C4-2B (cell line): ENCODE measurements around the gene OTUD7B.

ENCODE experiments used
- ZFX ChIP-seq: fragments of 450-650 bp; IDR thresholded peaks from 2 replicates; pipeline ENCODE4 v1.6.1; 2017
- TF ChIP-seq, protein P1 (sequence below): fragments of 450-650 bp; conservative IDR thresholded peaks from 2 replicates; pipeline ENCODE4 v1.5.1; 2017; ENCODE audit warnings: mild to moderate bottlenecking

GRCh38 chr1:149942207-149942606 lies 68.3 kb downstream of the OTUD7B start:
- TF ChIP-seq, protein P1, sequence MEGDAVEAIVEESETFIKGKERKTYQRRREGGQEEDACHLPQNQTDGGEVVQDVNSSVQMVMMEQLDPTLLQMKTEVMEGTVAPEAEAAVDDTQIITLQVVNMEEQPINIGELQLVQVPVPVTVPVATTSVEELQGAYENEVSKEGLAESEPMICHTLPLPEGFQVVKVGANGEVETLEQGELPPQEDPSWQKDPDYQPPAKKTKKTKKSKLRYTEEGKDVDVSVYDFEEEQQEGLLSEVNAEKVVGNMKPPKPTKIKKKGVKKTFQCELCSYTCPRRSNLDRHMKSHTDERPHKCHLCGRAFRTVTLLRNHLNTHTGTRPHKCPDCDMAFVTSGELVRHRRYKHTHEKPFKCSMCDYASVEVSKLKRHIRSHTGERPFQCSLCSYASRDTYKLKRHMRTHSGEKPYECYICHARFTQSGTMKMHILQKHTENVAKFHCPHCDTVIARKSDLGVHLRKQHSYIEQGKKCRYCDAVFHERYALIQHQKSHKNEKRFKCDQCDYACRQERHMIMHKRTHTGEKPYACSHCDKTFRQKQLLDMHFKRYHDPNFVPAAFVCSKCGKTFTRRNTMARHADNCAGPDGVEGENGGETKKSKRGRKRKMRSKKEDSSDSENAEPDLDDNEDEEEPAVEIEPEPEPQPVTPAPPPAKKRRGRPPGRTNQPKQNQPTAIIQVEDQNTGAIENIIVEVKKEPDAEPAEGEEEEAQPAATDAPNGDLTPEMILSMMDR: no peak
- no peak for TF ChIP-seq ZFX
